ENCODE results near the gene SYT1.
"Not testable (repeated sequence)": the region's sequence is repeated elsewhere in the genome, so short reads cannot be mapped to it uniquely, and the experiment has no call there.

Gene SYT1

DNA sequence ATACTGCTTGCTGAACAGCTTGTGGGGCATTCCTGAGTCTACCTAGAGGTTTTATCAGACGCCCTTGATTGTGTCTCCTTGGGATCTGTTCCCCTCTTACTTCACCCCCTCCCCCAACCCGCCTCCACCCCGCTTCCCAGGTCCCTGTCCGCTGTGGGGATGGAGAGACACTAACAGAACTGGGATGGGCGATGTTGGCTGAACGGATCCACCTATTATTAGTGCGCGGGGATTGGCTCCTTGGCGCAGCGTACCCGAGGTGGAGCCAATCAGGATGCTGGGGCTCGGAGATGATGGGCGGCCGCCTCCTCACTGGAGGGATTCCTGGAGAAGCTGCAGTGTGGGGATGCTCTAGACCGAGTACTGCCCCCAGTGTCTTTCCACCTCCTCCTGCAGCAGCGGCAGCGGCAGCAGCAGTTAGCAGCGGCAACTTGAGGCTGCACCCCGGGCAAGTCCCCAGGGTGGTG, at the start of gene SYT1:
Gene SYT1 (plus strand): TSS at position 372 of the 467 bp plus-strand sequence.
- DNase-seq, result no peak

DNA sequence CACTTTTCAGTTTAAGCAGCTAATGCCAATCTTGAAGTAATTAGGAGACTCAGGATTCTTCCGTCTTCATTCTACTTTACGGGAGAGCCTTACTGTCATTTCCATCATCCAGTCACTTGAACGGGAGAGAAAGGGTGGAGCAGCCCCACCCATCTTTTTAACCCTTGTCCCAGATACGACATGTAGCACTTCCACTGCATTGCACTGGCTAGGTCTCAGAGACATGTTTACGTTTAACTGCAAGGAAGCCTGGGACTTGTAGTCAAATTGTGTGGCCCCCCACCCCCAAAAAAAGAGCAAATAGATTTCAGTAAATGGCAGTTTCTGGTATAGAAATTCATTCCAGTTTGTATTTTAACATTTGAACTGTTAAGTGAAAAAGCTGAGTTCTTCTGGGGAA, 46.1 kb upstream of the SYT1 start:
- no peak for DNase-seq

GRCh38 chr12:78820946-78821345, 43.6 kb upstream of the SYT1 start:
- DNase-seq, result no peak

GRCh38 chr12:78824918-78825317, 39.7 kb upstream of the SYT1 start:
- no peak for DNase-seq

- DNase-seq, result no peak
These were observed 34.9 kb upstream of the SYT1 start for GRCh38 chr12:78829690-78830089.

- DNase-seq, result no peak
These were observed 29.1 kb upstream of the SYT1 start for GRCh38 chr12:78835493-78835892.

DNA sequence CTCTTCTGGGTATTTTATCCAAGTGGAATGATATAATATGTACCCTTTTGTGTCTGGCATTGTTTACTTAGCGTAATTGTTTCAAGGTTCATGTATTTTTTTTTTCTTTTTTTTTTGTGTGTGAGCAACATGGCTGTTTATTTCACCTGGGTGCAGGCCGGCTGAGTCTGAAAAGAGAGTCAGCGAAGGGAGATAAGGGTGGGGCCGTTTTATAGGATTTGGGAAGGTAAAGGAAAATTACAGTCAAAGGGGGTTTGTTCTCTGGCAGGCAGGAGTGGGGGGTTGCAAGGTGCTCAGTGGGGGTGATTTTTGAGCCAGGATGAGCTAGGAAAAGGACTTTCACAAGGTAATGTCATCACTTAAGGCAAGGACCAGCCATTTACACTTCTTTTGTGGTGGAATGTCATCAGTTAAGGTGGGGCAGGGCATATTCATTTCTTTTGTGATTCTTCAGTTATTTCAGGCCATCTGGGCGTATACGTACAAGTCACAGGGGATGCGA, 24.0 kb upstream of the SYT1 start:
- not testable (repeated sequence) for DNase-seq

GRCh38 chr12:78853231-78853630, 11.3 kb upstream of the SYT1 start:
- no peak for DNase-seq

DNA sequence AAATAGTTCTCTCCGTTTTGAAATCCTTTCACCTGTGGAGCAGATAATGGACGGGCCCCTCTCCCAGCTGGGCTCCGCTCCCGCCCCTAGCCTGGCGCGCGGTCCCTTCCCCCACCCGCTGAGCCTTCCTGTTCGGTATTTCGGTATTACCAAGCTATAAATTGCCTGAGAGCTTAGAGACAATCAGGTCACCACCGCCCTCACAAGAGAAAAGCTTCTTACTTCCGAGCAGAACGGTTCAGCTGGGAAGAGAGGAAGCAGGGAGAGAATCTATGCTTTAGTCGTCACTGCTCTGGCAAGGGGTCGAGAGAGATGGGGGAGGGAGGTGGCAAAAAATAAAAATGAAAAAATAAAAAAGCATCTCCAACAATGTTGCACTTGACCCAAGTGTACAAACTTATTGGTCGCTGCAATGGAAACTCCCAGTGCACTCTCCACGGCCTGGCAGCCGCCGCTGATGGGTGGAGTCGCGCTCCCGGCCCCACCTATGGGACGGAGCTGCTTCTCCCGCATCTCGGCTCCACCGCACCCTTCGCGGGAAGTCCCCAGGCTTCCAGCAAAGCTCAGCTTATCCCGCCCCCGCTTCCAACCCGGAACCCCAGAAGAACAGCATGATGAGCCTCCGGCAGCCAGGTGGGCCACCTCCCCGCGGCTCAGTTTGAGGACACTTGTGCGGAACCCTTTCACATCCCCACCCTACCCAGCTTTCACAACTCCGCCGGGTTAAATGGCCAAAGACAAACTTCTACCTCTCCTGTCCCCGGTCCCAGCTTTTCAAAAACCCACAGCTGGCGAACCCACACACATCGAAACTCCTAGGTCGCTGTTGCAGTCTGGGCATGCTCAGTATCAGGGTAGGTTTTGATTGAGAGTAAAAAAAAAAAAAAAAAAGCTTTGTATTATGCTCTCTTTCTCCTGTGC, 832 bp upstream of the SYT1 start:
- no peak for DNase-seq

GRCh38 chr12:78864870-78865463, 393 bp downstream of the SYT1 start:
- no peak for DNase-seq

DNA sequence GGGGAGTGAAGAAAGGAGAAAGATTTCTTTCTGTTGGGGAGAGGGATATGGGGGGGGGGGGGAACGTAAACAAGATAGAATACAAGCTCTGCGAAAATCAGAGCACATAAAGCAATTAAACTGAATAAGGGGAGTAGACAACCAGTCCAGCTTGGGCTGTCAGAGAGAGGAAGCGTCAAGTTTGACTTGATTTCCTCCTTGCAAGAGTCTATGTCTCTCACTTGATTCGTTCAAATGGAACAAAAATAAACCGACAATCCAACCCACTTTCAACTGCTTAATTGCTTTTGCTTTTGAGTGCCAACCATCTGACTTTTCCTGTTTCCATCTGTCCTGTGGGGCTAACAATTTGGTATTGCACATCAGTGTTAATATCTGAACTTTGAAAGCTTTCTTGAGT, 942 bp downstream of the SYT1 start:
- no peak for DNase-seq

- no peak for DNase-seq
These were observed 1.9 kb downstream of the SYT1 start for GRCh38 chr12:78866518-78866917.

DNA sequence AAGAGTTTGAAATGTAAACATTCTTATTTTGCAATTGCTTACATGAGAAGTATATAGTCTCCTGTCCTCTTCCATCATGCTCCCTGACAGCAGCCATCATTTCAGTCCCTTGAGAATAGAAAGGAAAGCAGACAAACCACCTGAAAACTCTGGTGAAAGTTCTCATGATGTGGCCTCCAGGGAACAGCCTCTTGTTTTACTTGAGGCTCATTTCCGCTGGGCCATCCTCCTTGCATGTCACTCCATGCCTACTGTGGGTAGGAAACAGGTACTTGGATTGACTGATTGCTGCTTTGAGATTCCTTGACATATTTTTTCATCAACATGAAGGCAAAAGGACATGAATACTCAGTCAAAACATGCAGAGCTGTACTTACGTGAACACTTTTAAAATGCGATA, 6.0 kb downstream of the SYT1 start:
- no peak for DNase-seq

DNA sequence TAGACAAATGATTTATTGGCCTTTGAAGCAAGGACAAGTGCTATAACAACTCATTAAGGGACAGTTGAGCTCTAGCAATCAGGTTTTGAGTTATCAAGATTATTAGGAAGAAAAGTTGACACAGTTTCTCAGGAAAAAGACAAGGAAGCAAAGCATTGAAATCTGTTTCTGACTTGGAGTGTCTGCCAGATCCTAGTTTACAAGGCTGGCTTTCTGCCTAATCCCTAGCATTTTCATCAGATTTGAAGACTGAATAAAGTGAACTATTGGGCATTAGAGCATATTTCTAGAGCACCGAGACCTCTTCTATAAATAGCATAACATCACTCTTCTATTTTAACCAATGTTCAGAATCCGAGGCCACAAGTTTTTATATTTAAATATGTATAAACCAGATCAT, 7.0 kb downstream of the SYT1 start:
- DNase-seq, result no peak

- no peak for DNase-seq
These were observed 13.9 kb downstream of the SYT1 start for GRCh38 chr12:78878459-78878858.

- no peak for DNase-seq
These were observed 14.3 kb downstream of the SYT1 start for GRCh38 chr12:78878866-78879265.

- no peak for DNase-seq
These were observed 15.5 kb downstream of the SYT1 start for GRCh38 chr12:78880078-78880477.

- no peak for DNase-seq
These were observed 17.1 kb downstream of the SYT1 start for GRCh38 chr12:78881685-78882084.

- no peak for DNase-seq
These were observed 20.9 kb downstream of the SYT1 start for GRCh38 chr12:78885466-78885865.

GRCh38 chr12:78886719-78887407, 22.3 kb downstream of the SYT1 start:
- no peak for DNase-seq

DNA sequence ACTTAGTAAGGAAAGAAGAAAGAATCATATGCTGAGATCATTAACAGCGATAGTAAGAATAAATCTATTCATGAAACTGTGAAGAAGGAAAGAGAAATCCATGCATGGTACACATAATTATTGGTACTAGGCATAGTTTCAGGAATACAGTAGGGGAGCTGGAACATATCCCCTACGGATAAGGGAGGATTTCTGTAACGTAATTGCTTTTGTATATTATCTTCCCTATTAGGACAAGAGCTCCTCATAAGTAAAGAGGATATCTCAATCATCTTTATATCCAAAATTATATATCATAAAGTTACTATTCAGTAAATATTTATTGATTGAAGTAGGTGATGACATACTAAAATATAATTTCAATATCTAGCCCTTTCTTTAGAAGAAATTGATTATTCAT, 22.9 kb downstream of the SYT1 start:
- no peak for DNase-seq

- no peak for DNase-seq
These were observed 24.0 kb downstream of the SYT1 start for GRCh38 chr12:78888568-78888967.

- no peak for DNase-seq
These were observed 27.2 kb downstream of the SYT1 start for GRCh38 chr12:78891646-78892353.

Data from hematopoietic multipotent progenitor cell treated with erythropoietin and hydrocortisone succinate and interleukin-3 and kit ligand, for 6 days (in vitro differentiated cells).